IPS DF 6.9 (cell line): ENCODE data around the gene DRC1.

Source experiments
- DNase-seq: peaks from one replicate; pipeline ENCODE4 v3.0.0-alpha.2; 2013; ENCODE audit warnings: low read depth, low spot score
- H3K27ac ChIP-seq: one replicate; pipeline ENCODE4 v1.5.1; 2013; ENCODE audit warnings: low read length, control low read depth
- H3K27me3 ChIP-seq: 2 replicates; pipeline ENCODE4 v1.6.1; 2013; ENCODE audit warnings: mild to moderate bottlenecking, low read length; ENCODE audit not compliant: control insufficient read depth, insufficient read depth
- H3K36me3 ChIP-seq: 2 replicates; pipeline ENCODE4 v1.6.1; 2013; ENCODE audit warnings: low read length; ENCODE audit not compliant: control insufficient read depth, insufficient read depth
- H3K4me1 ChIP-seq: 2 replicates; pipeline ENCODE4 v1.6.1; 2013; ENCODE audit warnings: low read length; ENCODE audit not compliant: control insufficient read depth, insufficient read depth
- H3K4me3 ChIP-seq: 2 replicates; pipeline ENCODE4 v1.5.1; 2013; ENCODE audit warnings: mild to moderate bottlenecking, low read length
- H3K9me3 ChIP-seq: 2 replicates; pipeline ENCODE4 v1.6.1; 2013; ENCODE audit warnings: low read length, inconsistent platforms; ENCODE audit not compliant: control insufficient read depth, insufficient read depth
- WGBS: extraction: QIAGEN DNeasy Blood & Tissue Kit; methylation state at CpG from one replicate; pipeline ENCODE4 v1.1.7; 2013; ENCODE audit warnings: mixed read lengths, missing lambda C conversion rate; ENCODE audit not compliant: insufficient read length, insufficient coverage; 5-methylcytosine and 5-hydroxymethylcytosine counted together

DRC1 gene

DNA sequence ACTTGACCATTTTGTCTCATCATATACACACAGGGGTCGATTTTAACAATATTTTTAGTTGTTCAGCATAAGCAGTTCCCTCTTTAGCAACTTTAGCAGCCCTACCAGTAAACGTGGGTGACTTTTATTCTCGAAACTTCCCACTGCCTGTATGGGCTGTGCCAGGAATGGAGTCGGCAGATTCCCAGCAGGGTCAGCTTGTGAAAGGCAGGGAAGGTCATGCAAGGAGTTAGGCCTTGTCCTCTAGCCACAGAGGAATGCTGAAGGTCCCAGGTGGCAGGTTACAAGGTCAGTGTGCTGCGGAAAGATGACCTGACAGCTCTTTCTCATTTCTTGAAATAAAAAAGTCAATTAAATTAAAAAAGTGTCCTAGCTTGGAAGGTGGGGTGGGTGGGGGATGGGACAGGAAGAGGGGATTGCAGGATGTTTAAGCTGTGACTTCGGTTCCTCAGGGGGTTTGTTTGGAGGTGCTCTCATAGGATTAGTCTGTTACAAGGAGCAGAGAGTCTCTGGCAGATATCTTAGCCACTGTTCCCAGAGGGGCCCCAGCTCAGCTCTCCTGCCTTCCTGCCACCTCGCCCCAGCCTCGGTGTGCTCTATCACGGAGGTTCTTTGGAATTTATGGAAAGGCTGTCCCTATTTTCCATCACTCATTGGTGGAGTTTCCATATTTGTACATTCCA lies 21.4 kb downstream of the DRC1 start:
- no CpG with 5 or more reads among the region's 9 CpGs for WGBS
- DNase-seq = no peak
- Histone ChIP-seq H3K4me1 (0 out of 2 replicates have a peak, but pooled peaks cover under 1% of the 10 kb centered on the region), H3K27me3 (no peaks in the 10 kb centered on the region), H3K9me3 (no peaks in the 10 kb centered on the region), H3K36me3 (no peaks in the 10 kb centered on the region), H3K4me3 (no peak overlapping the region), H3K27ac (no peak overlapping the region)

DNA sequence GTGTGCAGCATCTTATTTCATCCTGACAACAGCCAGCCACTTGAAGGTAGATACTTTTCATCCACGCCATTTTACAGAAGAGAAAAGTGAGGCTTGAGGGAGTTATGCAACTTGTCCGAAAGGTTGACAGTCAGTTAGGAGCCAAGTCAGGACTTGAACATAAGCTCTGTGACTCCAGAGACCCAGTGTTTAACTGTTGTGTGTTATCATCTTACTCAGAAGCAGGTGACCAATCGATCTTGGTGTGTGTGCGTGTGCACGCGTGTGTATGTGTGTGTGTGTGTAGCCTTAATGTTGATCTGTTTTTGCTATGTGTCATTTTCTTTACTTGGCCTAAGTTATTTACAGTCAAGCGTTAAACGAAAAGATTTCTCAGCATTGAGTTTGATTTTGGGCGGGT lies 22.0 kb downstream of the DRC1 start:
- H3K36me3 ChIP-seq = no peaks in the 10 kb centered on the region

DNA sequence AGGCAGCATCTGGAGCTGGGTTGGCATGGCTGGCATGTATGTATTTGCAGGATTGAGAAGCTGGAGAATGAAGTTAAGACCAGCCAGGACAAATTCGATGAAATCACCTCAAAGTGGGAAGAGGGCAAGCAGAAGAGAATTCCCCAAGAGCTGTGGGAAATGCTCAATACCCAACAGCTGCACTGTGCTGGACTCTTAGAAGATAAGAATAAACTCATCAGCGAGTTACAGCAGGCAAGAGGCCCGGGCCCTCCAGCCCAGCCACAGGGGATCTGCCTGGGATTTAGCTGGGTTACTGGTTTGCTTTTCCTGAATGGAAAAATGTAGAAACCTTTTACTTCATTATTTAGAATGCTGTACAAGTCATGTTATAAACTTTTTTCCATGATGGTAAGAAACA lies 22.5 kb downstream of the DRC1 start:
- Histone ChIP-seq H3K9me3 (no peaks in the 10 kb centered on the region), H3K27me3 (no peaks in the 10 kb centered on the region), H3K4me1 (no peaks in the 10 kb centered on the region), H3K27ac (no peak overlapping the region), H3K4me3 (no peak overlapping the region), H3K36me3 (no peaks in the 10 kb centered on the region)
- no peak for DNase-seq
- WGBS = no CpG with 5 or more reads among the region's 3 CpGs

More for the DNA sequence above, 22.0 kb downstream of the DRC1 start:
- DNase-seq = no peak
- no peaks in the 10 kb centered on the region for H3K4me1 ChIP-seq
- no peak overlapping the region for H3K27ac ChIP-seq
- H3K9me3 ChIP-seq = no peaks in the 10 kb centered on the region
- no CpG with 5 or more reads among the region's 9 CpGs for WGBS
- no peaks in the 10 kb centered on the region for H3K27me3 ChIP-seq
- H3K4me3 ChIP-seq = no peak overlapping the region

DNA sequence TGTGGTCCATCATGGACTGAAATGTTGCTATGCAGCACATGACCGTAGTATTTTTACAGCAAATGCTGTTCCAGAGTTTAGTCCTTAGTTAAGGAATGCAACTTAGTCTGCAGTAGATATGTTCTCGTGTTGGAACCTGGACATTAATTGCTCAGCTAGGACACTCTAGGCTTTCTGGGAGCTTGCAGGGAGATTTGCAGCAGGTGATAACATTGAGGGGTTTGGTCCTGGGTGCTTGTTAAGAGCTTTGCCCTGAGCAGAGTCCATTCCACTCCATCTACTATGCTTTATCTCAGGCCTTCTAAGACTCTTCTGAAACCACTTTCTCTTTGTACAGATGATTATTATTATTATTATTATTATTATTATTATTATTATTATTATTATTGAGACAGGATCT lies 27.1 kb downstream of the DRC1 start:
- Histone ChIP-seq H3K9me3 (no peaks in the 10 kb centered on the region), H3K36me3 (no peaks in the 10 kb centered on the region), H3K4me3 (no peak overlapping the region), H3K27ac (no peak overlapping the region), H3K27me3 (no peaks in the 10 kb centered on the region), H3K4me1 (no peaks in the 10 kb centered on the region)
- WGBS = no CpG with 5 or more reads among the region's 2 CpGs
- no peak for DNase-seq

DNA sequence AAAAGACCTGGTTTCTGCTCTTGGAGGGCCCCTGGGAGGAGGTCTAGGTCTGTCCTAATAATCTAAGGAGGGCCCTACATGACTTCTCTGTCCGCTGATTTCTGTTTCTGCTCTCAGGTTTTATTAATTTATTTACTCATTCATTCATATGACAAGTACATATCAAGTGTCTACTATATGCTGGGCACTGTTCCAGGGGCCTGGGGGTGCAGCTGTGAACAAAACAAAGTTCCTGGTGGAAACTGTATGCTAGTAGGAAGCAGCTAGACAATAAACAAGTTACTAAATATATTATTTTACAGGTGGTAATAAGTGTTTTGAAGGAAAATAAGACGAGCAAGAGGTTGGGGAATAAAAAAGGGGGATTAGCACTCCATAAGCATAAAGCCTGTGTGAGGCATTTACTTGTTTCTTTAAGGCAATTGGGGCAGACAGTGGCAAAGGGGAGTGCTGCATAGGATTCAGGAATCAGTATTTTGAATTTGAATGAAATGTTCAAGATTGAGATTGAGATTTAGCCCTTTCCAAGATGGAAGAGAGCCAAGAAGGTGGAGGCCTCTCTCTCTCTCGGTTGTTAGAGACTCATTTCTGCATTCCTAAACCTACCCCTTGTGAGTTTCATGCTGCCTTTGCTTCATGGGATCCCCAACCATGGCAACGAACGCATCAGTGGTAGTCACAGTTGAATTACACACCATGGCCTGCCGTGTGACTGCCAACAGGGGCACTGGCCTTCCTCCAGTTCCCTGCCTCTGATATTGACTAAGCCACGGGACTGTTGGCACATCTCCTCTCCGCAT lies 28.3 kb downstream of the DRC1 start:
- no CpG with 5 or more reads among the region's 8 CpGs for WGBS

DNA sequence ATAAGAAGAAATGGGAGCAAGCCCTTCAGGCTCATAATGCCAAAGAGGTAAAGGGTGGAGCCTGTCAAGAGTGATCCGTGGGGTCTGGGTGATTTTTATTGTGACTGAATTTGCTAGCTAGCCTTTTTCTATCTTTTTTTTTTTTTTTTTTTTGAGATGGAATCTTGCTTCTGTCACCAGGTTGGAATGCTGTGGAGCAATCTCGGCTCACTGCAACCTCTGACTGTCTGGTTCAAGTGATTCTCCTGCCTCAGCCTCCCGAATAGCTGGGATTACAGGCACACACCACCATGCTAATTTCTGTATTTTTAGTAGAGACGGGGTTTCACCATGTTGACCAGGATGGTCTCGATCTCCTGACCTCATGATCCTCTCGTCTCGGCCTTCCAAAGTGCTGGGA lies 29.1 kb downstream of the DRC1 start:
- H3K27me3 ChIP-seq = no peaks in the 10 kb centered on the region
- no peak overlapping the region for H3K4me3 ChIP-seq
- no peak for DNase-seq
- no peaks in the 10 kb centered on the region for H3K9me3 ChIP-seq
- no peak overlapping the region for H3K27ac ChIP-seq
- no peaks in the 10 kb centered on the region for H3K4me1 ChIP-seq
- no peaks in the 10 kb centered on the region for H3K36me3 ChIP-seq
- no CpG with 5 or more reads among the region's 7 CpGs for WGBS

More for the DNA sequence above, 28.3 kb downstream of the DRC1 start:
- DNase-seq = no peak
- no peaks in the 10 kb centered on the region for H3K4me1 ChIP-seq
- no peaks in the 10 kb centered on the region for H3K36me3 ChIP-seq
- H3K9me3 ChIP-seq = no peaks in the 10 kb centered on the region
- no peak overlapping the region for H3K27ac ChIP-seq
- H3K4me3 ChIP-seq = no peak overlapping the region
- H3K27me3 ChIP-seq = no peaks in the 10 kb centered on the region

DNA sequence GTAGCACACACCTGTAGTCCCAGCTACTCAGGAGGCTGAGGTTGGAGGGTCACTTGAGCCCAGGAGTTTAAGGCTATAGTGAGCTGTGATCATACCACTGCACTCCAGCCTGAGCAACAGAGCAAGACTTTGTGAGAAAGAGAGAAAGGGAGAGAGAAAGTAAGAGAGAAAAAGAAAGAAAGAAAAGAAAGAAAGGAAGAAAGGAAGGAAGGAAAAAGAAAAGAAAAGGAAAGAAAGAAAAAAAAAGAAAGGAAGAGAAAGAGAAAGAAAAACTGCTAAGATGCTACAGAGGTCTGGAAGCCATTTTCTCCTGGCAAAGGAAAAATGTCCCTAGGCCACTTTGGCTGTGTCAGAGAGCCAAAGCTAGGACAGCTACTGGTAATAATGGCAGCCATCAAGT lies 30.6 kb downstream of the DRC1 start:
- no peak overlapping the region for H3K4me3 ChIP-seq
- DNase-seq = no peak
- no peaks in the 10 kb centered on the region for H3K27me3 ChIP-seq

DNA sequence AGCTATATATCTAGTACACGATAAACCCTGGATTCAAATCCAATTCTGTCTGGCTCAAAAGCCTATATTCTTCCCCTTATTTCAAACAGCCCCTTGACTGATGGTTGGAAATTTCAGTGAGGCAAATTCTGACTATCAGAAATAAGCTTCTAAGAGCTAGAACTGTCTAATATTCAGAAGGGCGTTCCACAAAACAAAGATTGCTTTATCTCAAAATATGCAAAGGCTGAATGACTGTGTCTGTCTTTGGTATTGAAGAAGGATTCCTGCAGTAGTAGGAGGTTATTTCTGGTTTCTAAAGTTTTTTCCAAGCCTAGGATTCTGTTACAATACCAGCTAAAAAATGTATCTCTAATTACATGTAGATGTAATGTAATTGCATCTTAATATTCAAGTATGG lies 31.1 kb downstream of the DRC1 start:
- Histone ChIP-seq H3K9me3 (no peaks in the 10 kb centered on the region), H3K36me3 (no peaks in the 10 kb centered on the region), H3K27me3 (no peaks in the 10 kb centered on the region), H3K4me1 (no peaks in the 10 kb centered on the region), H3K27ac (no peak overlapping the region), H3K4me3 (no peak overlapping the region)
- no peak for DNase-seq
- no CpG with 5 or more reads among the region's 2 CpGs for WGBS

More for the DNA sequence above, 30.6 kb downstream of the DRC1 start:
- H3K27ac ChIP-seq = no peak overlapping the region
- H3K4me1 ChIP-seq = no peaks in the 10 kb centered on the region
- no peaks in the 10 kb centered on the region for H3K9me3 ChIP-seq
- H3K36me3 ChIP-seq = no peaks in the 10 kb centered on the region

DNA sequence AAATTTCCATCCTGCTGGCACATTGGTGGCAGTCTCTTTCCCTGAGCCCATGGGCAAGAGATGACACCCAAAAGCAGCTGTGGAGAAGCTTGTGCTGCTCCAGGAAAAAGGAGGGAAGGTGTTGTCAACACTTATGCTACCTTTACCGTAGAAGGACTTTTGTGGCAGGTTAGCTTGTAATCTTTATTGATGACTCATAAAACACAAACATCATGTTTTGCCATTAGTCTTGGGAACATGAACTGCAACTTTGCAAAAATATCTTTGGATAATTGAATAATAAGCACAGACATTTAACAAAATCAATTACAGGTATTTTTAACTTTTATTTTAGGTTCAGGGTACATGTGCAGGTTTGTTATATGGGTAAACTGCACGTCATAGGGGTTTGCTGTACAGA lies 33.4 kb downstream of the DRC1 start:
- no peak for DNase-seq
- Histone ChIP-seq H3K27me3 (no peaks in the 10 kb centered on the region), H3K9me3 (no peaks in the 10 kb centered on the region), H3K36me3 (no peaks in the 10 kb centered on the region), H3K27ac (no peak overlapping the region), H3K4me1 (no peaks in the 10 kb centered on the region), H3K4me3 (no peak overlapping the region)
- no CpG with 5 or more reads among the region's 2 CpGs for WGBS

DNA sequence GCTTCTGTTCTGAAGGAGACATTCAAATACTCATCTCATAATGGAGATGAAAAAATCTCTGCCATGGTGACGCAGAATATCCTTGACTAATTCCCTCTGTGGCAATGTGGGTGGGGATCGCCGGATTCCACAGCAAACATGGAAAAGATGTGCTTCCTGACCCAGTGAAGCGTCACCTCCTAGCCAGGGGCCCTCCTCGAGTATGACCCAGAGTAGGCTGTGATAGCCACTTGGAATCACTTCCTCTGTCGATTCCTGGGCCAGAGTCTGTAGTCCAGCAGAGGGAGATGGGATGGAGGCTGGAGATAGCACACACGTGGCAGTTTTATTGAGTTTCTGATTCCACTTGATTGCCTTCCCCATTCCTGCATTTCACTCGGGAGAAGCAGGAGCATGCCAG lies 36.8 kb downstream of the DRC1 start:
- Histone ChIP-seq H3K4me3 (no peak overlapping the region), H3K36me3 (no peaks in the 10 kb centered on the region), H3K27ac (no peak overlapping the region), H3K4me1 (no peaks in the 10 kb centered on the region), H3K27me3 (no peaks in the 10 kb centered on the region), H3K9me3 (no peaks in the 10 kb centered on the region)
- WGBS = no CpG with 5 or more reads among the region's 8 CpGs
- DNase-seq = no peak

DNA sequence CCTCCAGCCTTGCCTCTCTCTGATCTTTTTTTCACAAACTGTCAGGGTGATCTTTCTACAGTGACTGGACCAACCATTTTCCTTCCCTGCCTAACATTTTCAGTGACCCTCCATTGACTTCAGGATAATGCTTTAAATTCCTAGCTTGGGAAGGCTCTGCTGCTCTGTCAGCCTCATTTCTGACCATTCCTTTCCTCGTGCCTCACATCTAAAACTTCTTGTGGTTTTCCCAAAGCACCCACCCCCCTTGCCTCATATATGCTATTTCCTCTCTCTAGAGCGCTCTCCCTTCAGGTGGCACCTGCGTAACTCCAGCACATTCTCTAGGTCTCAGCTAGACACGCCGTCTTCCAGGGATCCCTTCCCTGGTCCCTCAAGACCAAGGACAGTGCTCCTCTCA lies 37.2 kb downstream of the DRC1 start:
- H3K36me3 ChIP-seq = no peaks in the 10 kb centered on the region
- H3K4me1 ChIP-seq = no peaks in the 10 kb centered on the region
- no CpG with 5 or more reads among the region's 5 CpGs for WGBS
- H3K4me3 ChIP-seq = no peak overlapping the region
- no peaks in the 10 kb centered on the region for H3K27me3 ChIP-seq
- no peak overlapping the region for H3K27ac ChIP-seq
- no peak for DNase-seq
- no peaks in the 10 kb centered on the region for H3K9me3 ChIP-seq
